MCF 10A (cell line): ENCODE results near the gene RALGPS1. TPM values are rescaled to one million over a fixed set of nuclear protein-coding genes. Genes with fewer than 3 reads are reported as not detected.

Experiments
- BruUV-seq: library from RNA; stranded (reverse); fragments of 400-500 nt; replicated peaks from 2 replicates; lab custom pipeline; 2021; lab: Mats Ljungman, UMichigan
- CTCF ChIA-PET: fragments of 300-600 bp; sonication (Branson Sonifier 250); formaldehyde crosslinking; extraction: SDS; loops from one replicate; lab custom pipeline; 2021; ENCODE audit warnings: antibody characterized with exemption, inconsistent platforms; lab: Yijun Ruan, JAX
- POLR2A ChIA-PET: fragments of 300-600, 350-650 bp; sonication (Branson Sonifier 250); formaldehyde crosslinking; extraction: SDS; loops from one replicate; lab custom pipeline; 2020; ENCODE audit warnings: antibody characterized with exemption, inconsistent platforms; lab: Yijun Ruan, JAX
- DNase-seq: peaks from one replicate; pipeline ENCODE4 v3.0.0-alpha.2; 2018; ENCODE audit not compliant: unreplicated experiment
- H3K27ac Mint-ChIP-seq: one replicate; pipeline ENCODE4 v1.8.0; 2022; ENCODE audit warnings: mild to moderate bottlenecking, low read depth, mixed read lengths; ENCODE audit not compliant: unreplicated experiment
- H3K27me3 Mint-ChIP-seq: one replicate; pipeline ENCODE4 v1.8.0; 2022; ENCODE audit warnings: mixed read lengths; ENCODE audit not compliant: insufficient read depth, unreplicated experiment
- H3K36me3 Mint-ChIP-seq: one replicate; pipeline ENCODE4 v1.8.0; 2022; ENCODE audit warnings: mild to moderate bottlenecking, moderate library complexity, mixed read lengths; ENCODE audit not compliant: insufficient read depth, unreplicated experiment
- H3K4me1 Mint-ChIP-seq: one replicate; pipeline ENCODE4 v1.8.0; 2022; ENCODE audit warnings: mixed read lengths; ENCODE audit not compliant: insufficient read depth, unreplicated experiment
- H3K4me3 Mint-ChIP-seq: one replicate; pipeline ENCODE4 v1.8.0; 2022; ENCODE audit warnings: mild to moderate bottlenecking, moderate library complexity, mixed read lengths; ENCODE audit not compliant: unreplicated experiment
- H3K9me3 Mint-ChIP-seq: one replicate; pipeline ENCODE4 v1.8.0; 2022; ENCODE audit warnings: mixed read lengths; ENCODE audit not compliant: unreplicated experiment
- CTCF ChIP-seq: fragments of 200-600 bp; IDR thresholded peaks from one replicate; pipeline ENCODE4 v1.8.0; 2022; ENCODE audit warnings: antibody characterized with exemption, mild to moderate bottlenecking; ENCODE audit not compliant: unreplicated experiment
- intact Hi-C: fragments of 100-400 bp; cut with micrococcal nuclease; formaldehyde crosslinking; loops from 2 replicates; pipeline ENCODE4 v1.14.1; 2022
- total RNA-seq: library from RNA; stranded (reverse); gene quantifications from 2 replicates; pipeline ENCODE4 v1.2.3, GENCODE V29; 2022

The RALGPS1 gene
- total RNA-seq, 1 experiment from 2014 or later, result 2.4 TPM

GRCh38 chr9:127255692-127256091 is 341.1 kb downstream of the RALGPS1 start:
- CTCF ChIA-PET, result no interaction called here

GRCh38 chr9:127256324-127256723 is 341.7 kb downstream of the RALGPS1 start:
- no peaks in the 10 kb centered on the region for H3K27me3 Mint-ChIP-seq
- ChIA-PET POLR2A (interaction anchor here (1.4 kb wide), 1 partner anchor 41 kb away, joined by 4 read pairs; no protein-coding TSS in a partner anchor), CTCF (interaction anchor here (0.6 kb wide), 1 partner anchor 12 kb away, joined by 3 read pairs; no protein-coding TSS in a partner anchor)
- BruUV-seq, result no TSS peak
- no peak for DNase-seq
- intact Hi-C loops, result no loop called here
- H3K4me1 Mint-ChIP-seq, result no peaks in the 10 kb centered on the region
- H3K4me3 Mint-ChIP-seq, result no peak overlapping the region
- H3K36me3 Mint-ChIP-seq, result no peaks in the 10 kb centered on the region
- no peak overlapping the region for H3K27ac Mint-ChIP-seq
- H3K9me3 Mint-ChIP-seq, result no peaks in the 10 kb centered on the region
- TF ChIP-seq CTCF, result no peak

More at GRCh38 chr9:127255692-127256091, 341.1 kb downstream of the RALGPS1 start:
- Mint-ChIP-seq H3K9me3 (no peaks in the 10 kb centered on the region), H3K4me3 (no peak overlapping the region), H3K27me3 (no peaks in the 10 kb centered on the region), H3K27ac (no peak overlapping the region), H3K36me3 (no peaks in the 10 kb centered on the region), H3K4me1 (no peaks in the 10 kb centered on the region)
- no TSS peak for BruUV-seq
- no peak for TF ChIP-seq CTCF
- intact Hi-C loops, result no loop called here
- POLR2A ChIA-PET, result interaction anchor here (1.2 to 1.4 kb wide), 2 partner anchors 8 to 42 kb away, joined by 3 to 4 read pairs; no protein-coding TSS in a partner anchor
- DNase-seq, result no peak

GRCh38 chr9:127258606-127259471 is 344.3 kb downstream of the RALGPS1 start:
- intact Hi-C loops, result no loop called here
- no peaks in the 10 kb centered on the region for H3K36me3 Mint-ChIP-seq
- CTCF ChIA-PET, result no interaction called here
- TF ChIP-seq CTCF, result no peak
- BruUV-seq, result no TSS peak
- H3K4me3 Mint-ChIP-seq, result no peak overlapping the region
- POLR2A ChIA-PET, result interaction anchor here (0.7 kb wide), 1 partner anchor 14 kb away, joined by 3 read pairs; no protein-coding TSS in a partner anchor
- DNase-seq, result no peak
- no peak overlapping the region for H3K27ac Mint-ChIP-seq
- no peaks in the 10 kb centered on the region for H3K4me1 Mint-ChIP-seq
- no peaks in the 10 kb centered on the region for H3K27me3 Mint-ChIP-seq
- H3K9me3 Mint-ChIP-seq, result no peaks in the 10 kb centered on the region

- ChIA-PET CTCF (no interaction called here), POLR2A (interaction anchor here (0.6 kb wide), 1 partner anchor 21 kb away, joined by 3 read pairs; no protein-coding TSS in a partner anchor)
- H3K9me3 Mint-ChIP-seq, result no peaks in the 10 kb centered on the region
- H3K4me3 Mint-ChIP-seq, result no peak overlapping the region
- H3K4me1 Mint-ChIP-seq, result no peaks in the 10 kb centered on the region
- no peak for TF ChIP-seq CTCF
- DNase-seq, result no peak
- H3K27ac Mint-ChIP-seq, result no peak overlapping the region
- intact Hi-C loops, result no loop called here
- no TSS peak for BruUV-seq
- H3K27me3 Mint-ChIP-seq, result no peaks in the 10 kb centered on the region
- H3K36me3 Mint-ChIP-seq, result no peaks in the 10 kb centered on the region
These were observed 348.0 kb downstream of the RALGPS1 start for GRCh38 chr9:127262602-127263001.
